WTC11 (cell line): Measurements from ENCODE around the gene TEX101. TPM values are rescaled to one million over a fixed set of nuclear protein-coding genes. Genes with fewer than 3 reads are reported as not detected.
"Not testable (repeated sequence)": the region's sequence is repeated elsewhere in the genome, so short reads cannot be mapped to it uniquely, and the experiment has no call there.

Experiments used
- ATAC-seq: fragments of 200-7000 bp; cut with Tn5 transposase; 2 replicates; pipeline ENCODE4 v1.10.0; 2021; ENCODE audit warnings: mild to moderate bottlenecking, moderate library complexity
- CTCF ChIA-PET: fragments of 300-600 bp; sonication (Branson Sonifier 250); formaldehyde crosslinking; loops from one replicate; lab custom pipeline; 2021; ENCODE audit warnings: antibody characterized with exemption; lab: Charles Lee
- POLR2A ChIA-PET: fragments of 350-600 bp; sonication (Branson Sonifier 250); formaldehyde crosslinking; loops from one replicate; lab custom pipeline; 2021; ENCODE audit warnings: antibody characterized with exemption; lab: Charles Lee
- DNase-seq: peaks from one replicate; pipeline ENCODE4 v3.0.0; 2021; ENCODE audit warnings: low spot score
- H3K27ac Mint-ChIP-seq: 2 replicates; pipeline ENCODE4 v1.8.0; 2021; ENCODE audit warnings: mixed read lengths
- H3K27me3 Mint-ChIP-seq: 2 replicates; pipeline ENCODE4 v1.8.0; 2021; ENCODE audit warnings: low read depth, mild to moderate bottlenecking, moderate library complexity, mixed read lengths
- H3K36me3 Mint-ChIP-seq: 2 replicates; pipeline ENCODE4 v1.8.0; 2021; ENCODE audit warnings: mixed read lengths
- H3K4me1 Mint-ChIP-seq: 2 replicates; pipeline ENCODE4 v1.8.0; 2022; ENCODE audit warnings: mixed read lengths
- H3K4me3 Mint-ChIP-seq: 2 replicates; pipeline ENCODE4 v1.8.0; 2021; ENCODE audit warnings: mild to moderate bottlenecking, moderate library complexity, mixed read lengths
- H3K9me3 Mint-ChIP-seq: 2 replicates; pipeline ENCODE4 v1.8.0; 2021; ENCODE audit warnings: mixed read lengths
- CREB1 ChIP-seq: sonication (generic); formaldehyde crosslinking; IDR thresholded peaks from 2 replicates; pipeline ENCODE4 v1.8.0; 2023; ENCODE audit warnings: mild to moderate bottlenecking, missing genetic modification reagents
- E2F5 ChIP-seq: sonication (generic); formaldehyde crosslinking; IDR thresholded peaks from 2 replicates; pipeline ENCODE4 v1.8.1; 2022; ENCODE audit warnings: mild to moderate bottlenecking, moderate library complexity, missing genetic modification reagents
- ESRRA ChIP-seq: sonication (generic); formaldehyde crosslinking; IDR thresholded peaks from 2 replicates; pipeline ENCODE4 v1.8.1; 2022; ENCODE audit warnings: mild to moderate bottlenecking, missing genetic modification reagents, borderline replicate concordance
- GRHL2 ChIP-seq: fragments of 250-450 bp; sonication (Bioruptor Pico); IDR thresholded peaks from 2 replicates; pipeline ENCODE4 v1.8.0; 2022; ENCODE audit warnings: mild to moderate bottlenecking, moderate library complexity; ENCODE audit not compliant: insufficient replicate concordance, severe bottlenecking
- JUN ChIP-seq: sonication (generic); formaldehyde crosslinking; IDR thresholded peaks from 2 replicates; pipeline ENCODE4 v1.8.0; 2023; ENCODE audit warnings: mild to moderate bottlenecking, missing genetic modification reagents
- PRRX2 ChIP-seq: fragments of 250-450 bp; sonication (Bioruptor Pico); IDR thresholded peaks from 2 replicates; pipeline ENCODE4 v1.8.0; 2021; ENCODE audit warnings: mild to moderate bottlenecking
- RELA ChIP-seq: sonication (generic); formaldehyde crosslinking; IDR thresholded peaks from 2 replicates; pipeline ENCODE4 v1.8.1; 2022; ENCODE audit warnings: missing genetic modification reagents, mild to moderate bottlenecking, borderline replicate concordance
- SMAD4 ChIP-seq: sonication (generic); formaldehyde crosslinking; IDR thresholded peaks from 2 replicates; pipeline ENCODE4 v1.8.0; 2022; ENCODE audit warnings: mild to moderate bottlenecking, missing genetic modification reagents
- TEAD1 ChIP-seq: sonication (generic); formaldehyde crosslinking; IDR thresholded peaks from 2 replicates; pipeline ENCODE4 v1.8.0; 2022; ENCODE audit warnings: mild to moderate bottlenecking, missing genetic modification reagents
- USF1 ChIP-seq: sonication (generic); formaldehyde crosslinking; IDR thresholded peaks from 2 replicates; pipeline ENCODE4 v1.8.0; 2022; ENCODE audit warnings: mild to moderate bottlenecking, missing genetic modification reagents
- USF2 ChIP-seq: sonication (generic); formaldehyde crosslinking; IDR thresholded peaks from 2 replicates; pipeline ENCODE4 v1.8.1; 2023; ENCODE audit warnings: mild to moderate bottlenecking, missing genetic modification reagents, moderate library complexity
- ZBTB43 ChIP-seq: sonication (generic); formaldehyde crosslinking; IDR thresholded peaks from 2 replicates; pipeline ENCODE4 v1.8.1; 2023; ENCODE audit warnings: mild to moderate bottlenecking, missing genetic modification reagents
- ZNF232 ChIP-seq: sonication (generic); formaldehyde crosslinking; IDR thresholded peaks from 2 replicates; pipeline ENCODE4 v1.8.0; 2022; ENCODE audit warnings: mild to moderate bottlenecking, missing genetic modification reagents
- ZNF317 ChIP-seq: sonication (generic); formaldehyde crosslinking; IDR thresholded peaks from 2 replicates; pipeline ENCODE4 v1.8.1; 2023; ENCODE audit warnings: low read depth, mild to moderate bottlenecking, moderate library complexity, missing genetic modification reagents, borderline replicate concordance
- total RNA-seq: library from RNA; stranded (reverse); gene quantifications from 3 replicates; pipeline ENCODE4 v1.2.3, GENCODE V29; 2021
- TF ChIP-seq, protein P1 (sequence below): sonication (generic); formaldehyde crosslinking; IDR thresholded peaks from 2 replicates; pipeline ENCODE4 v1.8.0; 2023; ENCODE audit warnings: missing genetic modification reagents, mild to moderate bottlenecking, borderline replicate concordance
- TF ChIP-seq, protein P2 (sequence below): fragments of 250-450 bp; sonication (Bioruptor Pico); IDR thresholded peaks from 2 replicates; pipeline ENCODE4 v1.8.0; 2021; ENCODE audit warnings: mild to moderate bottlenecking
- TF ChIP-seq, protein P3 (sequence below): sonication (generic); formaldehyde crosslinking; IDR thresholded peaks from 2 replicates; pipeline ENCODE4 v1.8.0; 2023; ENCODE audit warnings: mild to moderate bottlenecking, missing genetic modification reagents

TEX101 gene
- total RNA-seq, 1 experiment from 2014 or later, result not detected

DNA sequence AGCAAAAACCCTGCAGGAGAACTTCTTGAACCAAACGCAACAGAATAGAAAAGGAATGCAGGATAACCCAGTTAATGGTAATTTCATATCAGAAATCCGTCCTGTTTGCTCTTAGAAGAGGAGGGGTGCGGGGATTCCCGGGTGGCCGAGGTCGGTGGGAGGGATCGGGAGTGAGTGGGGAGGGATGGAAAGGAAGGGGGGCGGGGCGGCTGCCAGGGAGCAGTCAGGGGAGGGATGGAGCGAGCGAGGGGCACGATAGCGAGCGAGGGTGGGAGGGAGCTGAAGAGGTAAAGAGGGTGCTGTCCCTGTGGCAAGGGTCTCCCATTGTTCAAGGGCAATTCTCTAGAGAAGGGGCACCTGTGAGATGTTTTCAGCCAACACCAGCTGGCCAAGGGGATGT lies 34.7 kb upstream of the TEX101 start (continued):
- TF ChIP-seq USF1 (CRISPR knock-in tag) (no peak), ESRRA (CRISPR knock-in tag) (no peak), ZBTB43 (CRISPR knock-in tag) (no peak), USF2 (CRISPR knock-in tag) (no peak), TEAD1 (CRISPR knock-in tag) (no peak), ZNF232 (CRISPR knock-in tag) (no peak), E2F5 (CRISPR knock-in tag) (no peak)

DNA sequence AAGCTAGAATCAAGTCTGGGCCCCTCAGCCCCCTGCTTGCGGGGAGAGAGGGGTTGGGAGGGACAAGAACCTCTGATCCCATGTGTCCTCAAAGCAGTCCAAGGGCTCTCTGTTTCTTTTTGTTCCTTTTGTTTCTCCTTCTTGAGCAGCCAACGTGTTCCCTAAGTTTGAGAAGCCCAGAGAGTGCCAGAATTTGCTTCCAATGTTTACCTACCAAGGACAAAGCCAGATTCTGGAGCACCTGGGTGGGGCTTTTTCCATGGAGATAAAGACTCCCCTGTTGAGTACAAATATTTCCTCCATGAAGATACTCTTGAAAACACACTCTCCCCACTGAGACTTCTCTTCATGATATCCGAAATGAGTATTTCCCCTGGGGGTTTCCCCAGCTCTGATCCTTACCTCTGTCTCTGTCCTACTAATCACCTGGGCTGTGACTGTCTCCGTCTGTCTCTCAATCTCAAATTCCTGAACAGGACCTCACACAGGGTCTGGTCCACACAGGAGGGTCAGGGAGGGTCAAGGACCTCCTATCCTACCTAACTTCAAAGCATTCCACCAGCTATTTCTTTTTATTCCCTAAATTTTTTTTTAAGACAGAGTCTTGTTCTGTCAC lies 33.8 kb upstream of the TEX101 start:
- peaks cover 10% of the 10 kb centered on the region for H3K9me3 Mint-ChIP-seq

GRCh38 chr19:43382586-43383216 lies 32.0 kb upstream of the TEX101 start:
- peaks cover 16% of the 10 kb centered on the region for H3K9me3 Mint-ChIP-seq
- ATAC-seq, result not testable (repeated sequence)

More for the DNA sequence above, 33.8 kb upstream of the TEX101 start:
- Mint-ChIP-seq H3K27me3 (no peaks in the 10 kb centered on the region; the same call in 1 of the 2 replicates), H3K4me3 (no peak overlapping the region), H3K36me3 (peaks cover 8% of the 10 kb centered on the region), H3K4me1 (peaks cover 22% of the 10 kb centered on the region), H3K27ac (no peak overlapping the region)
- ATAC-seq, result no peak
- no peak for TF ChIP-seq ZNF317 (CRISPR knock-in tag)
- no peak for TF ChIP-seq CREB1 (CRISPR knock-in tag)
- TF ChIP-seq JUN (CRISPR knock-in tag), result no peak
- no peak for TF ChIP-seq GRHL2 (CRISPR knock-in tag)
- TF ChIP-seq SMAD4 (CRISPR knock-in tag), result no peak
- TF ChIP-seq RELA, result no peak
- TF ChIP-seq, protein P1, sequence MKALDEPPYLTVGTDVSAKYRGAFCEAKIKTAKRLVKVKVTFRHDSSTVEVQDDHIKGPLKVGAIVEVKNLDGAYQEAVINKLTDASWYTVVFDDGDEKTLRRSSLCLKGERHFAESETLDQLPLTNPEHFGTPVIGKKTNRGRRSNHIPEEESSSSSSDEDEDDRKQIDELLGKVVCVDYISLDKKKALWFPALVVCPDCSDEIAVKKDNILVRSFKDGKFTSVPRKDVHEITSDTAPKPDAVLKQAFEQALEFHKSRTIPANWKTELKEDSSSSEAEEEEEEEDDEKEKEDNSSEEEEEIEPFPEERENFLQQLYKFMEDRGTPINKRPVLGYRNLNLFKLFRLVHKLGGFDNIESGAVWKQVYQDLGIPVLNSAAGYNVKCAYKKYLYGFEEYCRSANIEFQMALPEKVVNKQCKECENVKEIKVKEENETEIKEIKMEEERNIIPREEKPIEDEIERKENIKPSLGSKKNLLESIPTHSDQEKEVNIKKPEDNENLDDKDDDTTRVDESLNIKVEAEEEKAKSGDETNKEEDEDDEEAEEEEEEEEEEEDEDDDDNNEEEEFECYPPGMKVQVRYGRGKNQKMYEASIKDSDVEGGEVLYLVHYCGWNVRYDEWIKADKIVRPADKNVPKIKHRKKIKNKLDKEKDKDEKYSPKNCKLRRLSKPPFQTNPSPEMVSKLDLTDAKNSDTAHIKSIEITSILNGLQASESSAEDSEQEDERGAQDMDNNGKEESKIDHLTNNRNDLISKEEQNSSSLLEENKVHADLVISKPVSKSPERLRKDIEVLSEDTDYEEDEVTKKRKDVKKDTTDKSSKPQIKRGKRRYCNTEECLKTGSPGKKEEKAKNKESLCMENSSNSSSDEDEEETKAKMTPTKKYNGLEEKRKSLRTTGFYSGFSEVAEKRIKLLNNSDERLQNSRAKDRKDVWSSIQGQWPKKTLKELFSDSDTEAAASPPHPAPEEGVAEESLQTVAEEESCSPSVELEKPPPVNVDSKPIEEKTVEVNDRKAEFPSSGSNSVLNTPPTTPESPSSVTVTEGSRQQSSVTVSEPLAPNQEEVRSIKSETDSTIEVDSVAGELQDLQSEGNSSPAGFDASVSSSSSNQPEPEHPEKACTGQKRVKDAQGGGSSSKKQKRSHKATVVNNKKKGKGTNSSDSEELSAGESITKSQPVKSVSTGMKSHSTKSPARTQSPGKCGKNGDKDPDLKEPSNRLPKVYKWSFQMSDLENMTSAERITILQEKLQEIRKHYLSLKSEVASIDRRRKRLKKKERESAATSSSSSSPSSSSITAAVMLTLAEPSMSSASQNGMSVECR, result no peak
- no peak for TF ChIP-seq TEAD1 (CRISPR knock-in tag)
- TF ChIP-seq, protein P2, sequence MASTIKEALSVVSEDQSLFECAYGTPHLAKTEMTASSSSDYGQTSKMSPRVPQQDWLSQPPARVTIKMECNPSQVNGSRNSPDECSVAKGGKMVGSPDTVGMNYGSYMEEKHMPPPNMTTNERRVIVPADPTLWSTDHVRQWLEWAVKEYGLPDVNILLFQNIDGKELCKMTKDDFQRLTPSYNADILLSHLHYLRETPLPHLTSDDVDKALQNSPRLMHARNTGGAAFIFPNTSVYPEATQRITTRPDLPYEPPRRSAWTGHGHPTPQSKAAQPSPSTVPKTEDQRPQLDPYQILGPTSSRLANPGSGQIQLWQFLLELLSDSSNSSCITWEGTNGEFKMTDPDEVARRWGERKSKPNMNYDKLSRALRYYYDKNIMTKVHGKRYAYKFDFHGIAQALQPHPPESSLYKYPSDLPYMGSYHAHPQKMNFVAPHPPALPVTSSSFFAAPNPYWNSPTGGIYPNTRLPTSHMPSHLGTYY (CRISPR knock-in tag), result no peak
- TF ChIP-seq PRRX2 (CRISPR knock-in tag), result no peak
- TF ChIP-seq, protein P3, sequence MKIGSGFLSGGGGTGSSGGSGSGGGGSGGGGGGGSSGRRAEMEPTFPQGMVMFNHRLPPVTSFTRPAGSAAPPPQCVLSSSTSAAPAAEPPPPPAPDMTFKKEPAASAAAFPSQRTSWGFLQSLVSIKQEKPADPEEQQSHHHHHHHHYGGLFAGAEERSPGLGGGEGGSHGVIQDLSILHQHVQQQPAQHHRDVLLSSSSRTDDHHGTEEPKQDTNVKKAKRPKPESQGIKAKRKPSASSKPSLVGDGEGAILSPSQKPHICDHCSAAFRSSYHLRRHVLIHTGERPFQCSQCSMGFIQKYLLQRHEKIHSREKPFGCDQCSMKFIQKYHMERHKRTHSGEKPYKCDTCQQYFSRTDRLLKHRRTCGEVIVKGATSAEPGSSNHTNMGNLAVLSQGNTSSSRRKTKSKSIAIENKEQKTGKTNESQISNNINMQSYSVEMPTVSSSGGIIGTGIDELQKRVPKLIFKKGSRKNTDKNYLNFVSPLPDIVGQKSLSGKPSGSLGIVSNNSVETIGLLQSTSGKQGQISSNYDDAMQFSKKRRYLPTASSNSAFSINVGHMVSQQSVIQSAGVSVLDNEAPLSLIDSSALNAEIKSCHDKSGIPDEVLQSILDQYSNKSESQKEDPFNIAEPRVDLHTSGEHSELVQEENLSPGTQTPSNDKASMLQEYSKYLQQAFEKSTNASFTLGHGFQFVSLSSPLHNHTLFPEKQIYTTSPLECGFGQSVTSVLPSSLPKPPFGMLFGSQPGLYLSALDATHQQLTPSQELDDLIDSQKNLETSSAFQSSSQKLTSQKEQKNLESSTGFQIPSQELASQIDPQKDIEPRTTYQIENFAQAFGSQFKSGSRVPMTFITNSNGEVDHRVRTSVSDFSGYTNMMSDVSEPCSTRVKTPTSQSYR (CRISPR knock-in tag), result no peak
- DNase-seq, result no peak
- ChIA-PET POLR2A (no interaction called here), CTCF (interaction anchor here (1.2 to 1.3 kb wide), 3 partner anchors 27 to 138 kb away, joined by 3 to 5 read pairs (median 4); no protein-coding TSS in a partner anchor)

DNA sequence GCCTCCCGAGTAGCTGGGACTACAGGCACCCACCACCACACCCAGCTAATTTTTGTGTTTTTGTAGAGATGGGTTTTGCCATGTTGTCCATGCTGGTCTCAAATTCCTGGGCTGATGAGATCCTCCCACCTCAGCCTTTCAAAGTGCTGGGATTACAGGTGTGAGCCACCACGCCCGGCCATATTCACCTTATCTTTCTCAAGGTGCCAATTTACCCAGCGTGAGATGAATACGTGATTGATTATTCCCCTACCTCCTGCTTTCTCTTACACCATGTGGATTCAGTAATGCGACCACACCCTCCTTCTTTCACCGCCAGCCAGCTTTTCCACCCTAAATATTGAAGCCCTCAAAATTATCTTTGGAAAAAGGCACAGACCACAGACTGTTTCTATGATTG lies 31.4 kb upstream of the TEX101 start:
- H3K27ac Mint-ChIP-seq, CTCF ChIA-PET, POLR2A ChIA-PET, DNase-seq, H3K4me3 Mint-ChIP-seq, ATAC-seq, H3K27me3 Mint-ChIP-seq: not testable (repeated sequence)
- Mint-ChIP-seq H3K9me3 (peaks cover 16% of the 10 kb centered on the region), H3K36me3 (peaks cover 22% of the 10 kb centered on the region), H3K4me1 (peaks cover 29% of the 10 kb centered on the region)

More at GRCh38 chr19:43382586-43383216, 32.0 kb upstream of the TEX101 start:
- CTCF ChIA-PET, H3K27me3 Mint-ChIP-seq, H3K27ac Mint-ChIP-seq, DNase-seq, H3K4me3 Mint-ChIP-seq, POLR2A ChIA-PET: not testable (repeated sequence)
- Mint-ChIP-seq H3K36me3 (peaks cover 22% of the 10 kb centered on the region), H3K4me1 (peaks cover 28% of the 10 kb centered on the region)
